Measurements from ENCODE around the gene TBRG1. TPM values are rescaled to one million over a fixed set of nuclear protein-coding genes. Genes with fewer than 3 reads are reported as not detected.

The TBRG1 gene
- total and polyA plus RNA-seq, 2 of the 8 experiments (the other 6 are each of a cell fraction or from before 2014, with no cell fraction given): 16.3 to 26.7 TPM

GRCh38 chr11:124640666-124641065 is 18.0 kb downstream of the TBRG1 start (continued):
- TF ChIP-seq SP1 (IDR thresholded peaks at IDR 0.05; ENCODE audit: low read depth, low read length) (no peak), GTF2F1 (IDR thresholded peaks at IDR 0.05; ENCODE audit: borderline replicate concordance, low read depth, low read length) (no peak)

Data from H1 (cell line).